HG03045 (cell line): ENCODE data around the gene SLC22A23.

ENCODE experiments used
- ATAC-seq: cut with Tn5 transposase; IDR thresholded peaks from one replicate; pipeline ENCODE4 v1.9.1; 2021; ENCODE audit warnings: mild to moderate bottlenecking, moderate library complexity; ENCODE audit not compliant: unreplicated experiment

The SLC22A23 gene

DNA sequence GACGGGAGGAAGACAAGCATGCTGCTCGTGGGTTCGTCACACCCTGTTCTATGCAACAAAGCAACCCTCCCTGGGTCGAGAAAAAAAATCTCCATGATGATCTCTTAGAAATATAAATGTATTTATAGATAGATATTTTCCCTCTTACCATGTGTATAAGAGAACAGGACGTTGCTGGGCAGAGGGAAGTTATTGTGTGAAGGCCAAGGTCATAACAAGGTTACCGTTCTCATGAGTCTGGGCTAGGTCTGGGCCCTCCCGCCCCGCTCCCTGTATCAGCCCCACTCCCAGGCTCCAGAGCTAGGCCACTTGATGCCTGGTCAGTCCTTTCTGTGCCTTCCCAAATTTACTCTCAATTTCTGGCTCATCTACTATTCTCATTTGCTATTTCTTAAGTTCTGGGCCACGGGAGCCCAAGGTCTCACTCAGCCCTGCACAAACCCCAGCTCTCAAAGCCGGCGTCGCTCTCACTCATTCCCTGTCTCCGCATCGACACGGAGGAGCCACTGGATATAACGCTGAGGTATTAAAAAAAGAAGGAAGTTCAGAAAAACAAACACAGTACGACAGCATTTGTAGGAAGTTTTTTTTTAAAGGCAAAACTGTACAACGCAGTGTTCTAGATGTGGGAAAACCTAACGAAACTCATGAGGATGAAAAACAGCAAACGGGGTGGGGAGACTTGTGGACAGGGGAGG is 101.3 kb downstream of the SLC22A23 start:
- no peak for ATAC-seq

DNA sequence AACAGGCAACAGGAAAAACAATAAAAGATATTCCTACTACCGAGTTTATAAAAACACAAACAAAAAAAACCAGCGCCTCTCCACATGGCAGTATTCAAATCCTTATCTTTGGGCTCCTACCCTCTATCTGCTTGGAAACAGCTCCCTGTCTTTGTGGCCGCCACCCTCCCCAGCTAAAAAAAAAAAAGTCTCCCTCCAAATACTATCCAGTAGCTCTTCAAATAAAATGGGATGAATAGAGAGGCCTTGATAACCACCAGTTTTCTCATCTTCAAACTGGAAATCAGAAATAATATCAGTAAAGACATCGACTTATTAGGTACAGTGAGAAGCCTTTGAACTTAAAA is 101.9 kb downstream of the SLC22A23 start:
- ATAC-seq = no peak

DNA sequence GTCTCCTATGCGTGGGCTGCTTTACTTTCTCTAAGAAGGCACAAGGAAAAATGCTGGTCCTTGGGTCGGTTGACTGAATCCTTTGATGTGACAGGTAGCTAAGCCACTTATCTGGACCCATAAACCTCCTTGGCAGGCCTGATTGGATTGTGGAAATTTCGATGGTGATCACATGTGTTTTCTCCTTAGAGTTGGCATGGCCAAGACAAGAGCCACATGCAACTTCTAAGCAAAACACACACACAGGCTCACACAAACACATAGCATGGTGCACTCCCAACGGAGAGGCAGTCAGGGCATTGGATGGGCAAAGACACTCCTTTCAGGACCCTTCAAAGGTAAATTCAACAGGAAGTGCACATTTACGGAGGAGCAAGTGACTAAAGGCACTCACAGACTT is 102.9 kb downstream of the SLC22A23 start:
- no peak for ATAC-seq

DNA sequence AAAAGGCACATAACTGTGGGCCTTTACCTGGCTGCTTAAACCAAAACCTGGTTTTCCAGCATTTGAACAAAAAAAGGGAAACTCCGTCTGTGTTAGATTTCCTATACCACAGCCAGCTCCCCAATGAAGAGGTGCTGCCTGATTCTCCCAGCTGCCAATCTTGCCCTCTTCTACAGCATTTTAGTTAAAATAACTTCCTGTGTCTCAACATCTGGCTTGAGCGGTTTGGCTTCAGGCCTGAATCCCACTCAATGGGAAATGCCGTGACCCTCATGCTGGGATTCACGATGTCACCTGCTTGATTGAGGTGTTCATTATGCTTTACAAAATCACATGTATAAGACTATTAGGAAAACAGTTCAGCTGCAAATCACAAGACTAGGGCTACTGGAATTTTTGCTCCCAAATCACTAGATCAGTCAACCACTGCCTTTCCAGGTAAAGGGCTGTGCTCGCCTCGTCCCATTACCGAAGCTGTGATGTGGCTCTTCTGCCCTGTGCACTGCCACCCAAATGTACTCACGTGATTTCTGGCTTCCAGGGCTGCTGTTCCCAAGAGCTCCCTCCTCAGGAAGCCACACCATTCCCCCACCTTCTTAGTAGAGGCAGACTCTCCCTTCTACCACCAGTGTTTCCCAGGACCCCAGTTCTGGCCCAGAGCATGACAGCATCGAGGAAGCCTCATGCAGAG is 103.5 kb downstream of the SLC22A23 start:
- no peak for ATAC-seq

DNA sequence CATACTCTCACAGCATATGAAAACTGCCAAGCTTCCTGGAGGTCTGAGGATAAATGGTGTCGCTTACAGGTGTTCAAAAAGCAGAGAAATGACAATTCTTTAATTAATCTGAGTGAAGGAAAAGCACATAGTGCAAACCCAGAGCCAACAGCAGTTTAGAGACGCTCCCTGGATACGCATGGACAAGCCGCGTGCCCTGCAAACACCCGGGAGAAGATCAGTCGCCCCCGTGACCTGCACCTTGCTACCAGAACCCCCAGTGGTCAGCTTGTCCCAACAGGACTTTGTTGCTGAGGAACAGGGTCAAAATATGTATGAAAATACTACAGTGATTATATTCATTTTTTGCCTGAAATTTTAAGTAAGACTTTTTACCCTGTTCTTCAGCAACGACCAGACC is 104.2 kb downstream of the SLC22A23 start:
- ATAC-seq = no peak

DNA sequence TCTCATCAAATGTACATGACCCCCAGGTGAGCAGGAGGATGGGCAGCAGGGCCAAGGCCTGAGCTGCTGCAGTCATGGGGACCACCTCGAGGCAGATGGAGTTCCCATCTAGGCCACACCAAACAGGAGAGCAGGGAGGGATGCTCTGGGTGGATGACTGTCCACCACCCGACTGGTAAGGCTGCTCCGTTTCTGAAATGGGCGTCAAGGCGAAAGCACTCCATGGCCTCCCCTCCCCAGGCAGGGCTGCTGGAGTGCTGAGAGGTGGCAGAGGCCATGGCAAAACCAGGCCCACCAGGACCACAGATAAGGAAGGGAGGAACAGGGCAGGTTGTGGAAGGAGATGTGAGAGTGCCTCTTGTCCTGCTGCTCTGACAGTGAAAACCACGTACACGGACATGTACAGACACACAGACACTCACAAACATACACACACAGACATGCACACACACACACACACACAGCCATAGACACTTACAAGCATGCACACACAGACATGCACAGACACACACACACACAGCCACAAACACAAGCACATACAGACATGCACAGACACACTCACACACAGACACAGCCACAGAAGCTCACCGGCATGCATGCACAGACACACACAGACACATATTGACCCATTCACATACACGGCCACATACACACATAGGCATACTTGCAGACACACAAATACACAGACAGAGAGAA is 104.9 kb downstream of the SLC22A23 start:
- no peak for ATAC-seq

DNA sequence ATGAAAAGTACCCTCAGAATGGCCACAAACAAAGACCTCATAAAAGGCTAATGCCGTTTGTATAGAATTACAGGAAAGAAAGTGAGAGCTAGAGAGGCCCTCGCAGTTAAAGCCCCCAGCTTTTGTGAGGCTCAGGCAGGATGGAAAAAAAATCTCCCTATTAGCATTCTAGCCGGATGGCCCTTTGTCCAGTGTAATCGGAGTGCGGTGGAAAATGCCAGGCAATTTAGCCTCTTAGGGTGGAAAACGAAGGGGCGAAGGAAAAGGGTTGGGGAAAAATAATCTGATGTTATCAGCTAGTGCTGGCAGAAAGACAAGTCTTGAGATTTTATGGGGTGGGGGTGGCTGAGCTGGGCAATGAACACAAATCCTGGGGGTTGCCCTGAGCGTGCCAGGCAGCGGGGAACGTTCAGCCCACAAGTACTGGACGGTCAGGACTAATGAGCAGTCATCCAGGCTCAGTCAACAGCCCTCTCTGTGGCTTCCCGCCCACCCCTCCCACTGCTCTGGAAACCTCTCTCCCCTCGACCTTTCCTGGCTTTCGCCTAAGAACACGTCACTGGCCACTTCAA is 105.7 kb downstream of the SLC22A23 start:
- no peak for ATAC-seq

DNA sequence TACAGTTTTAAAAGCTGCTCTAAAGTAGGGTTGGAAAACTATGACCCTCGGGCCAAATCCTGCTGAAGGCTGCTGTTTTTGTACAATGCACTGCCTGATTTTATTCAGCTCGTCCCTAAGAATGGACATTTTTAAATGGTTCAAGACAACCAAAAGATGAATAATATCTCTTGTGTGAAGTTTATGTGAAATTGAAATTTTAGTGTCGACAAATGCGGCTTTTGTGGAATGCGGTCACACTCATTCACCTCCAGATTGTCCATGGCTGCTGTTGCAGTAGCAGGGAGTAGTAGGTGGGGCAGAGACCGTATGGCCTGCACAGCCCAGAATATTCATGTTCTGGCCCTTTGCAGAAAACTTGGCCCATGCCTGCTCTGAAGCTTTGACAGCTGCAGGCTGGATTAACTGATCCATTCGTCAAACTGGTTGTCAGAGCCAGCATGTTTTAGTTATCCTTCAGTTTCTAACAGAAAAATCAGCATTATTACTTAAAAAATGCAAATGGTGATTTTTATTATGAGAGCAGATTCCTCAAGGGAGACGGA is 106.5 kb downstream of the SLC22A23 start:
- ATAC-seq = no peak

DNA sequence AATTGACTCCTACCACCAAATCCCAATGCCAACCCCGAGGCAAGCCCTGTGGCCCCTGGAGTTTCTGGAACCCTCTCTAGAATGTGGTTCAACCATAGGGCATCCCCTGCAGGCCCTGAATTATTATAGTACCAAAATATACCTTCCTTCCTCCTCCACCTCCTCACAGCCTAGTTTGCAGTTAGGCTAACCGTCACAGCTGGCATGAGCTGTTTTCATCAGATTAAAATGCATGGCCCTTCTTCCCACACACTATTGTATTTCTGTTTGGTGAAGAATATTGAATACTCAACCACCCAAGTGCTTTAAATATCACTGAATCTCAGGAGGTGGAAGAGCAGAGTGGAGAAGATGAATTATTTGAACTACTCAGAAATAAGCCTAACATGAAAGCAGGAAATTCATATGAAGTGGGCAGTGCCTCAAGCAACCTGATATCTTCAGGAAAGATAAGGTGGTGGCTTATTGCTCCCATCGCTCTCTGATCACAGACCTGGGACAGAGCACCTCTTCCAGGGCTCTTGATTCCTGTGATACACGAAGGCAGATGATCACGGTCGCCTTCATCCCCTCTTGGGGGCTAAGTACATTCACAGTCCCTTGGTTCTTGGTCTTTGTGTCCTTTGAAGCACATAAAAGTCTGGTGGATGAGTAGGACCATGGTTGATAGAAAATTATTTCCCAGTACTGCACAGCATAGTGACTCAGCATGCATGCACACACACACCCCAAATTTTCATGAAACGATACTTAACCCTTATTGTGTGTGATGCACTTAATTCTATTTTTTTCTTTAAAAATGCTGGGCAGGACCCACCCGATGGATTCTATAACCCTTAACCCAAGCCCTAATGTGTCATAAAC is 107.2 kb downstream of the SLC22A23 start:
- no peak for ATAC-seq

DNA sequence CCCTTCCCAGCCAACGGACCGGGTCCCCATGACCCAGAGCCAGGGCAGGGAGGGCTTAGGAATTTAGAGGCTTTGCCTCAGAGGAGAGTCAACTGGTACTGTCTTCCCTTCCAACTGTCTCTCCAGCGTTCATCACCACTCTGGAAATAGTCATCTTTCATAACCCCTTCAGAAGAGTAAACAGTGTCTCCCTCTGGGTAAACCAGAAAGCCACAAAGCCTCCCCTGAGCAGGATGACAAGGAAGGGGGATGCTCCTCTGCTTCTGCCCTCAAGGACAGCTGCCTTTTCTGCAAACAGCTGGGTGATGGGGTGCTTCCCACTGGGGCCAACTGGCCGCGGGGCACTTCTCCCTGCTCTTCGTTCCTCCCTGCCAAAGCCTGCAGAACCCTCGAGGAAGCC is 108.0 kb downstream of the SLC22A23 start:
- ATAC-seq = no peak

DNA sequence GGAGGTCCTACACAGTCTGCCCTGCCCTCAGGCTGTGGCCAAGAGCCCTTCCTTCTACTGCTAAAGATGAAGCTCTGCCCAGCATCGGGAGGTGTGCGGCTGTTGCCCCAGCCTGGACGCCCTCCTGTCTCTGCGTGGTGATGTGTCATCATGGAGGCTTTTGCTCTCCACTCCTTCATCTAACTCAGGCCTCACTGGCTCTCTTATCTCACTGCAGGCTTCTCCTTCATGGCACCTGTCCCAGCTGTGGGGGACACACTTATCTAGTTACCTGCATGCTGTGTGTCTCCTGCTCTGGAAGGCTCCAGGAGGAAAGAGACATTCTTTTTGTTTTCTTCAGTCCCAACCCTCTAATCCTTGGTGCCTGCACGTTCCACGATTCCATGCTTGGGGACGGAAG is 109.0 kb downstream of the SLC22A23 start:
- ATAC-seq = no peak

DNA sequence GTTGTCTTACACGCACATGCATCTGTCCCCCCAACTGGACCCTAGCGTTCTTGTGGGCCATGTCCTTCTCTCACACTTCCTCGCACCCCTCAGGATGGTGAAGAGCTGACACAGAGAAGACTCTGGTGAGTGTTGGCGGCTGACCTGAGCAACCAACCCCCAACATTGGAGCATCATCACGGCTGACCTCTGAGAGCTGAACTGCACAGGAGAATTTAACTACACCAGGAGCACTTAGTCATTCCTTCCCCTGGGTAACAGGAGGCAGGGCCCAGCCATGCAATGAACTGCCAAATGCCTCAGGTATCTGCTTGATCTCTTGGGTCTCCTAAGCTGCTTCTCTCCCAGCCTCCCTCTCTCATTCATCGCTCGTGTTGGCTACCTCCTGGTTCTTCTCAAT is 109.6 kb downstream of the SLC22A23 start:
- ATAC-seq = no peak

DNA sequence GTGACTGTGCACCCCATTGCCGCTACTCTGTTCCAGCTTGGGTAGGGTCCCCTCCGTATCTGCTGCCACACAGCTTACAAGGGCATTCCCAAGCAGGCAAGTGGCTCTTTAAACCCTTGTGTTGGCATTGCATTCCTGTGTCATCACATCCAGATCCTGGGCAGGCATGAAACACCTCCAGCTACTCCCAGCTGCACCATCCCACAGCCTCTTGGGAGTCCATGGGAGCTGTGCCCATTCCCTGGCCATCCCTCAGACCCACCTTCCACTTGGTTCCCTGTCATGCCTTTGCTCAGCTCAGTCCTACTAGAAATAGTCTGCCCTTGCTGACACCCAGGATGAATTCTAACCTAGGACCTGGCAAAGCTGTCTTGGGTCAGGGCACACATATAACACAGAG is 110.4 kb downstream of the SLC22A23 start:
- ATAC-seq = no peak

DNA sequence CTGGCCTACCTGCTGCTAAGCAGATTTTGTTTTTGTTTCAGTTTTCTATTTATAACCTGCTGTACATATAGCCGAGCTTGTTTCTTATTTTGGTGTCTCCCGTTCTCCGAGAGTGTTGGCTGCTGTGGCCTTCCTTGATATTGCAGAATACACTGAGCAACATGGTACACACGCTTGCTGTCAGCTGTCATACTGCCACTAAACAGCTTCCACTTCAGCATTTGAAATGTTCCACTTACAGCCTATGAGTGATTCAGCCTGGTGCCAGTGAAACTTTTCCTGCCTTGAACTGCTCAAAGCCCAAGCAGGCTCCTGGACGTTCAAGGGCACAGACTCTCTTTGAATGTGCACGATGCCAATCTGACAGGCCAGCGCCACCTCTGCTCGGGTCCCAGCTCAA is 111.0 kb downstream of the SLC22A23 start:
- no peak for ATAC-seq

DNA sequence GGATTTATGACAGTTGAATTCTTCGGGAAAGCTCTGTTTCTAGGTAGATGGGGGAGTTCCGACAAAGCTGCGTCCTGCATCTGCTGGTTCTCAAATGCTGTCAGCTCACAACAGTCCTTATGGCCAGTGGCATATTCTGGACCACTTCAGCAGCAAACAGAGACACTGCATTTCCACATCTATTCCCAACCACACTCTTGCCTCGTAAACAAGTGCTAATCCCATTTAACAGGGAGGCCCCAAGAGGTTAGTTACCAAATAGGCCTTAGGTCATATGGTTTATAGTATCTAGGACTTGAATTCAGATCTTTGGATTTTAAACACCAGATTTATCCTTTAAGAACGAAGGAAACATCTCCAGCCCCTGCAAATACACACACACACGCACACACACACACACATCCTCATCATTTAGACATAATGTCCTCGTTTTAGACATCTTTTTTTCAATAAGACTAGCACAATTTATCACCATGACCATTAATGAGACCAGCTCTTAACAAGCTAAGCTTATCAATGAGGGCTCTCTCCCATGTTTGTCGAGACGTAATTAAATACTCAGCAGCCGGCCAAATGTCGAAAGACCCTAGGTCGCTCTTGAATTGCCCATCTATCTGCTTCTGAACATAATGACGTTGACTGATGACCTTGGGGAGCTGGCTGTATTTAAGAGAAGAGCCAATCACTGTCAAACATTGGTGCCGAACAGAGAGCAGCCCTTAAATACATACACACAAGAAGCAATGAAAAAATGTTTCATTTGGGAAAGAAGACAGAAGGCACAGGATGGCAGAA is 113.6 kb downstream of the SLC22A23 start:
- ATAC-seq = no peak

DNA sequence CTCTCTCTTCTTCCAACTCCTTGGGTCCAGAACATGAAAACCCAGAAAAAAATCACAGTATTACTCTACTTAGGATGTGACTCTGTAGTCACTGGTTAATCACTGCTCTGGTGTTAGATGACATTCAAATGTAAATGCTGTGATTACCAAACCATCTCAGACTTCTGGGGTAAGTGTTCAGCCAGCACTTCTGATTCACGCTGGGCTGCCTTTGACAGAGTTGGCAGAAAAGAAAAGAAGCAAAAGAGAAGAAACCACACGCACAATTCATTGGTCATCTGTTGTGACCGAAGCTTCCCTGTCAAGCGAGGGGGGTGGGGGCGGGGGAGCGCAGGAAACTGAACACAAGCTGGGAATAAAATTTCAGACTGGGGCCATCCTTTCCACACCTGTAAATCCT is 115.4 kb downstream of the SLC22A23 start:
- ATAC-seq = no peak

DNA sequence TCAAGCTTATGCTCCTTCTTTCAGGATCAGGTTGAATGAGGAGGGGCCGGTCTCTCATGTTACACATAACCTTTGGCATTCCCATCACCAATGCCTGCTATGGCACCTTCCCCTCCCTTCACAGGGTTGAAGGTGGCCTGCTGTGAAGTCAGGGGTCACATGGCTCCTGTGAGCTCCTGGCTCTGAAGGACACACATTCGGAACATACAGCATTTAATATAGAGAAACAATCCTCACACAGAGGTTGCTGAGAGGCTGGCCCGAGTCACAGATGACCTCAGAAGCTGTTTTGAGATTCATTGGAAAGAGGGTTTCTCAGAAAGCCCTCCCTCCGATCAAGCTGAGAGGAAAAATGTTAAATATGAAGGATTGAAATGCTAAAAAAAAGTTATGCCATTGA is 116.0 kb downstream of the SLC22A23 start:
- ATAC-seq = no peak

DNA sequence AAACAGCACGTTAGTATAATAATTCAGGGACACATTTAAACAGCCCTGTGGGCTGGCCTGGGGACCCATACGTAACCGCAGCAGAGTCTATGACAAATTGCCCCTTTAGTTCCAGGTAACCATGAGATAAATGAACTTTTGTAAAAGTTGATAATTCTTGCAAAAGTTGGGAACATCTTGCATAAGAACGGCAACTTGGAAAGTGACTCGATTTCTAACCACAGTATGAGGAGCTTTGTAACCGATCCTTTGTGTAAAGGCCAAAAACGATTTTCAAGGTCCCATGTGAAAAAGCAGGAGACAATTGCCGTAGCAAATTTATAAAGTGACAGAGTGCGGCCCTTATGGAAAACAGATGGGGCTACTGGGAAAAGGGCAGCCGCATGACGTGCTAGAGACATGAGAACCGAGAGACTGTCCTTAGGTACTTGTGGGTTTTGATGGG is 116.5 kb downstream of the SLC22A23 start:
- ATAC-seq = no peak

DNA sequence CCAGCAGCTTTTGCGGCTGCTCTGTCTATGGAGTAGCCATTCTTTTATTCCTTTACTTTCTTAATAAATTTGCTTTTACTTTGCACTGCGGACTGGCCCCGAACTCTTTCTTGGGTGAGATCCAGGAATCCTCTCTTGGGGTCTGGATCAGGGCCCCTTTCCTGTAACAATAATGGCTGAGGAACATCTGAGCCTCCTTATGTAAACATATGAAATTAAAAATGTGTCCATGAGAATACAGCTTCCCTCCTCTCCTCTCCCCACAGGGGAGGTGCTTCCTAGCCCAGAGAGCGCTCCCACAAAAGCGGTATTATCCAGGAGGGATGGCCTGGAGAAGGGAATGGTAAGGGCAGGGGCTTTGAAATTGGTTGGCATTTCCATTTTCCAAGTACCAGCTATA is 117.0 kb downstream of the SLC22A23 start:
- no peak for ATAC-seq
